Skeletal muscle tissue (tissue), 1 donor: Measurements from ENCODE around the gene FIZ1. TPM values are rescaled to one million over a fixed set of nuclear protein-coding genes. Genes with fewer than 3 reads are reported as not detected.

Source experiments
- total RNA-seq: library from RNA; depleted of rRNA; stranded (reverse); fragments of >200 nt; gene quantifications from one replicate; pipeline ENCODE4 v1.2.3, GENCODE V29; 2014

The FIZ1 gene
- total RNA-seq, 1 donor from 2014 or later = under 0.01 TPM

Other genes with a start within 250 kb of the FIZ1 start
- not detected for gene COX6B2, start 244.8 kb downstream of the FIZ1 start, total RNA-seq
- not detected for gene GARIN5B, start 236.3 kb downstream of the FIZ1 start, total RNA-seq
- gene IL11, start 229.1 kb downstream of the FIZ1 start, total RNA-seq = not detected
- gene TMEM190, start 222.7 kb downstream of the FIZ1 start, total RNA-seq = not detected
- not detected for gene TMEM238, start 215.2 kb downstream of the FIZ1 start, total RNA-seq
- gene RPL28, start 213.6 kb downstream of the FIZ1 start, total RNA-seq = 229 TPM
- 11.0 TPM for gene UBE2S, start 191.7 kb downstream of the FIZ1 start, total RNA-seq
- gene SHISA7, start 156.2 kb downstream of the FIZ1 start, total RNA-seq = not detected
- gene ISOC2, start 137.9 kb downstream of the FIZ1 start, total RNA-seq = 25.1 TPM
- gene C19orf85, start 134.8 kb downstream of the FIZ1 start, total RNA-seq = not detected
- 0.52 TPM for gene ZNF628, start 122.9 kb downstream of the FIZ1 start, total RNA-seq
- 8.4 TPM for gene NAT14, start 114.3 kb downstream of the FIZ1 start, total RNA-seq
- gene SSC5D, start 111.1 kb downstream of the FIZ1 start, total RNA-seq = 17.7 TPM
- 1.0 TPM for gene SBK2, start 62.4 kb downstream of the FIZ1 start, total RNA-seq
- gene SBK3, start 54.0 kb downstream of the FIZ1 start, total RNA-seq = not detected
- gene ZNF579, start 18.7 kb downstream of the FIZ1 start, total RNA-seq = 1.6 TPM
- 4.7 TPM for gene ZNF524, start 771 bp upstream of the FIZ1 start, total RNA-seq
- gene ZNF865, start 6.1 kb upstream of the FIZ1 start, total RNA-seq = 1.0 TPM
- 8.9 TPM for gene ZNF784, start 25.0 kb upstream of the FIZ1 start, total RNA-seq
- gene ZNF580, start 41.5 kb upstream of the FIZ1 start, total RNA-seq = 2.1 TPM
- gene ZNF581, start 44.1 kb upstream of the FIZ1 start, total RNA-seq = 17.2 TPM
- gene CCDC106, start 48.7 kb upstream of the FIZ1 start, total RNA-seq = 3.1 TPM
- gene U2AF2, start 55.5 kb upstream of the FIZ1 start, total RNA-seq = 52.2 TPM
- gene EPN1, start 75.7 kb upstream of the FIZ1 start, total RNA-seq = 5.7 TPM
- gene NLRP9, start 138.9 kb upstream of the FIZ1 start, total RNA-seq = not detected
- gene RFPL4A, start 159.6 kb upstream of the FIZ1 start, total RNA-seq = 0.52 TPM
- gene RFPL4AL1, start 169.6 kb upstream of the FIZ1 start, total RNA-seq = not detected
- gene NLRP11, start 232.5 kb upstream of the FIZ1 start, total RNA-seq = under 0.01 TPM
- gene NLRP4, start 237.0 kb upstream of the FIZ1 start, total RNA-seq = not detected